SHP77 treated with DMSO at 0.1 percent for 48 hours (cell line): ENCODE measurements around the gene SKAP1.
A peak's percentile ranks its signal among the peaks of the same experiment; 100 is the strongest.

Experiments
- DNase-seq: peaks from one replicate; lab custom pipeline; 2025; lab: John Stamatoyannopoulos, UW

SKAP1 gene

DNA sequence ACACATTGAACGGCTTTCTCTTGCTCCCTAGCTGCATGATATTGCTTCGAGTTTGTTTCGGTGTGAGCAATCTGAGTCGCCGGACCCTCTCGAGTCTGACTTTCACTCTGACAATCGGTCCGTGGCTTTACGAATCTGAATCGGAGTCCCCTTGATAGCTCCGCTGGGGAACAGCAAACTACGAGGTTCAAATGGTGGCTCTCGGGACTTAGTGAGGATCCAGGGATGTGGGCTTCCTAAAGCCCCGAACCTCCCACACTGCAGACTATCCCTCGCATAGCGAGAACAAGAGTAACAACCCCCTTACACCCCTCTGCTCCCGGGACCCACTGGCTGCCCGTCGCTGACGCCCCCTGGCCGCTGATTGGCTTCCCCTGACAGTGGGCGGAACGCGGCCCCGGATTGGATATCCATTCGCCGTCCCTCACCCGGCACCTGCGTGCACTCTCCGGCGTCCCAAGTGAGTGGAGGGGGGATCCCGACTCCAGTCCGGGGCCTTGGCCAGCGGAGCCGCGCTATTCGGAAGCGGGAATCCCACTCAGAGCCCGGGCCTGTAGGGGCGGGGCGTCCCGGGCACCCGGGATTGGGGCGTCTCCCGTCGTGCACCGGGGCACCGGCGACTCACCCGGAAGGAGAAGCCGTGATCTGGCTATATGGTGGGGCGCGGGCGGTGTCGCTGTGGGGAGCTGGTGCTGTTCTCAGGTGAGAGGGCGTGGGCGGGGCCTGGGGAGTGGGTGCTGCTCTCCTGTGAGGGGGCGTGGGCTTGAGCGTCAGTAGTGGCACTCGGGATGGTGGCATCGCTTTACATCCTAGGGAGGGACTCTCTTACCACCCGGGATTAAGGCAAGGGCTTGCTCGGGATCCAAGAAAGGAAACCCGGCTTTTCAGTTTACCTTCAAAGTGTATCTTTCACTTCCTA is 322.6 kb downstream of the SKAP1 start, which contains the start of gene SNX11:
Gene SNX11 (plus strand): TSS at position 630 of the 919 bp plus-strand sequence. CDS start 4,278 bp downstream, outside the sequence.
- DNase-seq: peak; percentile 93

GRCh38 chr17:48106802-48107136 is 323.2 kb downstream of the SKAP1 start:
- no peak for DNase-seq

DNA sequence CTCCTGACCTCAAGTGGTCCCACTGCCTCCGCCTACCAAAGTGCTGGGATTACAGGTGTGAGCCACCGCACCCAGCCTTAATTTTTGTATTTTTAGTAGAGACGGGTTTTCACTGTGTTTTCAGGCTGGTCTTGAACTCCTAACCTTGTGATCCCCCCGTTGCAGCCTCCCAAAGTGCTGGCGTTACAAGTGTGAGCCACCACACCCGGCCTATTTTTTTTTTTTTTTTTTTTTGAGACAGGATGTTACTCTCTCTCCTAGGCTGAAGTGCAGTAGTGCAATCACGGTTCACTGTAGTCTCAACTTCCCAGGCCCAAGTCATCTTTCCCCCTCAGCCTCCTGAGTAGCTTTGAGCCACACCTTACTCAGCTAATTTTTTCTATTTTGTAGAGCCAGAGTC is 325.6 kb downstream of the SKAP1 start:
- DNase-seq: no peak

GRCh38 chr17:48102798-48103715 is 327.0 kb downstream of the SKAP1 start:
- DNase-seq: no peak

DNA sequence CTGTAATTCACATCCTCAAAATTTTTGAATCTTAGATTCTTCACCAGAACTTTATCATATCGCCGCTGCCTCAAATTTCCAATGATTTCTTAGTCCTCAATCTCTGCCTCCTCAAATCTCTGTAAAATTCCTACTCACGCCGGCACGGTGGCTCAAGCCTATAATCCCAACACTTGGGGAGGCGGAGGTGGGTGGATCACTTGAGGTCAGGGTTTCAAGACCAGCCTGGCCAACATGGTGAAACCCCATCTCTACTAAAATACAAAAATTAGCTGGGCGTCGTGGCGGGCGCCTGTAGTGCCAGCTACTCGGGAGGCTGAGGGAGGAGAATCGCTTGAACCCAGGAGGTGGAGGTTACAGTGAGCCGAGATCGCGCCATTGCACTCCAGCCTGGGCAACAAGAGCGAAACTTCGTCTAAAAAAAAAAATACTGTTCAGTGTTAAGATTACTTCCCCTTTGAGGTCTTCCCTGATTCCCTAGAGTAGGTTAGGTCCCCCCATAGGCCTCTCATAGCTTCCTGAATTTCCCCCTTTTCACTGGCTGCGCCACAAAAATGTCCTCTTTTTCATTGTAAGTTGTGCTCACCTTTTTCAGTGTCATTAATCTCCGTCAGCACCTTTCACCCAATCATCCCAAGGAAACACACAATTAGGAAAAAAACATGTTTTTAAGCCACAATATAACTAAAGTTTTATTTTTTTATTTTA is 327.8 kb downstream of the SKAP1 start:
- DNase-seq: no peak

DNA sequence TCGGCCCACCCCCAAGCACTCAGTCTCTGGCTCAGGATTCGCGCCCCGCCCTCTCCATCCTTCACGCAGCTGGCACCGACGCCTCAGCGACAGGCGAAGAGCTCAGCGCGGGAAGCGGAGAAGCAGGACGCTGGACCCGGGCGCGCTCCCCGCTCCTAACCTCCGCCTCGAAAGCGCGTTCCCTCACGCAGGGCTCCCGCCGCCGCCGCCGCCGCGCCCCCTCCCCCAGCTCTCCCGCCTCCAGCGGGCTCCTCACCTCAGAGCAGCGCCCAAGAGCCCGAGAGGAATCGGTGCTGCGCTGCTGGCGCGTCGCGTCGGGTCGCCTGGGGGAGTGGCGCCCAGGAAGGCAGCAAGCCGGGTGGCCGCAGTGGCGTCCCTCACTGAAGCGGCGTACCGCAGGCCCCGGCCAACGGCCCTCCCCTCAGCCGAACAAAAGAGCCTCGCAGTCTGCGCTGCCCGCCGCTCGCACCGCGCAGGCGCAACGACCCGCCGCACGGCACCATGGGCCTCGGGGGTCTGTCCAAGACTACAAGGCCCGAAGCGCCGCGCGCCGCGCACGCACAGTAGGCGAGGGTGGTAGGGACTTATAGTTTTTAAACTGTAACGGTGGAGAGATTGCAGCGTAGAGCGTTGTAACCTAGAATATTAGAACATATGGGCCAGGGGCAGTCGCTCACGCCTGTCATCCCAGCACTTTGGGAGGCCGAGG is 328.8 kb downstream of the SKAP1 start, which contains the start of gene CBX1:
Gene CBX1 (minus strand): TSS at position 467 of the 709 bp plus-strand sequence. CDS start 24,474 bp downstream, outside the sequence.
- peak; percentile 91 for DNase-seq

GRCh38 chr17:48100591-48101011 is 329.4 kb downstream of the SKAP1 start:
- DNase-seq: peak; percentile 22

DNA sequence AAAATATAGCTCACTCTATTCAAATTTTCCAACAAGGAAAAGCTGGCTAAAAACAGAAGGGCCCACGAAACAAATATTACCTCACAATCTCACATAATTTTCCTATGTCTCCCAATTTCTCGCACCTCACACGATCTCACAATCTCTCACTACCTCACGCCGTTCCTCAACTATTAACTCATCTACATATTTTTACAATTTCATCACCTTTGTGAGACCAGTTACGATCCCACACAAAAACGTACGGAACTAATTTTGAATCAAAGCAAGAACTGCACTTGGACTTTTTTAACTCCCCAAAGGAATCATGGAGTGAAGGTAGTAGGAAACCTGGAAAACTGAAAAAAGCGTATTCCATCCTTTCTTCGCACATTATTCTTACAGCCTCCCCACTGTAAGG is 329.9 kb downstream of the SKAP1 start:
- no peak for DNase-seq

GRCh38 chr17:48095611-48096010 is 334.4 kb downstream of the SKAP1 start:
- no peak for DNase-seq

- no peak for DNase-seq
Measured at GRCh38 chr17:48093341-48094045, 336.5 kb downstream of the SKAP1 start.

GRCh38 chr17:48084932-48085331 is 345.1 kb downstream of the SKAP1 start:
- DNase-seq: no peak
